Transverse colon (tissue), 4 donors: ENCODE results near the gene TSPAN9. TPM values are rescaled to one million over a fixed set of nuclear protein-coding genes. Genes with fewer than 3 reads are reported as not detected.
A peak's percentile ranks its signal among the peaks of the same experiment; 100 is the strongest.

Experiments
- DNase-seq: peaks from one replicate; pipeline ENCODE4 v3.0.0-alpha.2; 2019
- H3K27ac ChIP-seq, 4 donors: fragments of 200-600 bp; sonication (generic); 2 replicates each; pipeline ENCODE4 v1.5.1; 2016 to 2018; ENCODE audit warnings: inconsistent platforms in 4 of 4
- H3K27me3 ChIP-seq: fragments of 200-600 bp; sonication (generic); 2 replicates; pipeline ENCODE4 v1.5.1; 2017; ENCODE audit warnings: inconsistent platforms
- H3K36me3 ChIP-seq, 4 donors: fragments of 200-600 bp; sonication (generic); 2 replicates each; pipeline ENCODE4 v1.5.1; 2017 to 2019; ENCODE audit warnings: inconsistent platforms in 4 of 4
- H3K4me1 ChIP-seq, 4 donors: fragments of 200-600 bp; sonication (generic); 2 replicates each; pipeline ENCODE4 v1.5.1; 2017 to 2020; ENCODE audit warnings: inconsistent platforms in 4 of 4
- H3K4me3 ChIP-seq, 4 donors: fragments of 200-600 bp; sonication (generic); 1 replicate in 1 of 4; 2 replicates in 3 of 4; pipeline versions ENCODE4 v1.5.1 to v1.6.1; 2017 to 2019; ENCODE audit warnings: inconsistent platforms in 4 of 4
- H3K9me3 ChIP-seq, 2 donors: fragments of 200-600 bp; sonication (generic); 2 replicates each; pipeline ENCODE4 v1.5.1; 2017 to 2019; ENCODE audit warnings: inconsistent platforms in 2 of 2
- CTCF ChIP-seq, 5 experiments: fragments of 200-600 bp in 3 of 5; fragments of 450-650 bp in 2 of 5; sonication (generic) in 3 of 5; IDR thresholded peaks; 1 replicate in 2 of 5; 2 replicates in 3 of 5; pipeline ENCODE4 v1.5.1; 2016 to 2017; ENCODE audit warnings: antibody characterized with exemption in 5 of 5, inconsistent platforms in 3 of 5, mild to moderate bottlenecking in 2 of 5, moderate library complexity in 1 of 5
- EP300 ChIP-seq: sonication (generic); formaldehyde crosslinking; IDR thresholded peaks from one replicate; pipeline ENCODE4 v1.6.1; 2017; ENCODE audit warnings: antibody characterized with exemption, low read depth
- POLR2A ChIP-seq: fragments of 450-650 bp; IDR thresholded peaks from one replicate; pipeline ENCODE4 v1.6.1; 2016; ENCODE audit warnings: antibody characterized with exemption, mild to moderate bottlenecking, moderate library complexity
- POLR2AphosphoS5 ChIP-seq, 3 donors: sonication (generic); formaldehyde crosslinking; IDR thresholded peaks; one replicate each; pipeline ENCODE4 v1.6.1; 2016; ENCODE audit warnings: antibody characterized with exemption in 3 of 3
- WGBS, 2 donors: methylation state at CpG; one replicate each; pipeline ENCODE4 v1.1.5; 2018; ENCODE audit warnings: low coverage in 1 of 2; 5-methylcytosine and 5-hydroxymethylcytosine counted together
- in situ Hi-C, 4 donors: fragments of 200-750 bp; cut with MboI; loops; one replicate each; pipeline versions ENCODE4 v1.15.0 to v1.15.1; 2017; ENCODE audit warnings: low sequenced_read_pairs in 3 of 4, low pct_ligation_motif_present in 1 of 4, low pct_unique_long_range_greater_than_20kb in 1 of 4
- intact Hi-C: fragments of 100-400 bp; cut with DNase I; formaldehyde crosslinking; loops from one replicate; pipeline ENCODE4 v1.15.1; 2023; ENCODE audit warnings: low total_unique reads
- total RNA-seq, 4 donors: library from RNA; depleted of rRNA; stranded (reverse); fragments of >200 nt; gene quantifications; one replicate each; pipeline ENCODE4 v1.1.0, GENCODE V29; 2016

TSPAN9 gene
- total RNA-seq, 4 donors from 2014 or later: 4.2 to 9.3 (median 6.1) TPM

DNA sequence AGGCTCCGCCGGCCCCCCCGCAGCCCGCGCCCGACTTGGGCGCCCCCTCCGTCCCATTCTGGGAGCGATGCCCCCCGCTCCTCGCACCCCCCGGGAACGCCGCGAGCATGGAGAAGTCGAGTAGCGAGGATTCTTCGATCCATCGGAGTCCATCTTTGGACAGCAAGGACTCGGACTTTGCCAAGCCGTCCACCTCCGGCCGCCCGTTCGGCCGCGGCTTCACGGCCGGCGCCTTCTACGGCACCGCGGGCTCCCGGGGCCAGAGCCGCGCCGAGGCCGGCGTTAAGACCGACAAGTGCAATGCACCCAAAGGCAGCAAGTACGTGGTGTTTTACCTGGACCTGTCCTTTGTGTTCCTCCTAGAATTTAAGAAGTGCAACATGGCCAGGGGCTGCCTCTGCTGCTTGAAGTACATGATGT is 123.6 kb downstream of the TSPAN9 start:
- intact Hi-C loops: no loop called here
- DNase-seq: no peak
- TF ChIP-seq POLR2AphosphoS5 (IDR thresholded peaks at IDR 0.05) (no peak), POLR2A (no peak), EP300 (no peak), CTCF (IDR thresholded peaks at IDR 0.05) (no peak)
- no peak overlapping the region for H3K27ac ChIP-seq
- no peaks in the 10 kb centered on the region for H3K9me3 ChIP-seq
- peak overlapping the region in 3 of 4 donors; percentile 24 to 53 (median 40) for H3K4me3 ChIP-seq
- H3K36me3 ChIP-seq: no peaks in the 10 kb centered on the region
- peaks cover 45% of the 10 kb centered on the region for H3K27me3 ChIP-seq
- peaks cover 4 to 24% (median 19%) of the 10 kb centered on the region in 4 donors for H3K4me1 ChIP-seq
- 20% methylated on average over 28 of the region's 41 CpGs; no CpG with 5 or more reads in 1 of the 2 donors for WGBS, 2 donors
- in situ Hi-C loops: no loop called here

DNA sequence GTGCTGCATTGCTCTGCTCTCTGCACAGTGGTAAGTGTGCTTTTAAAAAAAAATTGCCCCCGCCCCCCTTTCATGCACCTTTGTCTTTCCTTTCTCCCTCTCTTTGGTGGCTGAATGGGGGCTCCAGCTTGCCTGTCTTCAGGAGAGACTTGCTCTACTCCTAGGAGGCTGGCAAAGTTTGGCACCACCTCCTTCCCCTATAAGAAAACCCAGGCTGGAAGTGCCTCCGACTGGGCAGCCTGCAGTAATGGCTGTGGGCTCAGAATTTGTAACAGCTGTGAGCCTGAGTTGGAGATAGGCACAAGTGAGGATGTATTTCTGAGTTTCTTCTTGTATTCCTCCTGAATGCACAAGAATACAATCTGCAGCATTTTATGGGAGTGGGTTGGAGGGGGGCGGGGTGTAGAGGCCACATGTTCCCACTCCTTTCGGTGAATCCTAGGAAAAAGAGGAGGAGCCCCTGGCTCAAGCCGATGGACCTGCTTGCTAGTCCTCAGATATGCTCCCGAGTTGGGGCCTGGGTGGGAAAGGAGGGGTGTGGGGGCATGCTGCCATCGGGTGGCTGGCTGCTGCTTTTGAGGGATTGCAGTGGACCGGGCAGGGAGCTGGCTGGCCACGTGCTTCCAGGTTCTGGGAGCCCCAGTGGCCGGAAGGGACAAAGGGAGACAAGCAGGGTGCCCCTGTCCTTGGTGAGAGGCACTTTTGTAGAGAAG is 124.3 kb downstream of the TSPAN9 start:
- Histone ChIP-seq H3K4me1 (peaks cover 4 to 24% (median 19%) of the 10 kb centered on the region in 4 donors), H3K27ac (no peak overlapping the region), H3K4me3 (peak overlapping the region in 1 of 4 donors; percentile 53), H3K36me3 (no peaks in the 10 kb centered on the region), H3K9me3 (no peaks in the 10 kb centered on the region), H3K27me3 (peaks cover 45% of the 10 kb centered on the region)
- WGBS, 2 donors: 61 to 73% methylated on average over 6 to 10 of the region's 10 CpGs
- DNase-seq: no peak
- in situ Hi-C loops: no loop called here
- TF ChIP-seq POLR2A (no peak), CTCF (IDR thresholded peaks at IDR 0.05) (no peak), EP300 (no peak), POLR2AphosphoS5 (IDR thresholded peaks at IDR 0.05) (no peak)
- intact Hi-C loops: no loop called here

- no peak for DNase-seq
- in situ Hi-C loops: no loop called here
- intact Hi-C loops: no loop called here
- H3K4me3 ChIP-seq: no peak overlapping the region
- no peak for TF ChIP-seq CTCF (IDR thresholded peaks at IDR 0.05)
- TF ChIP-seq POLR2A: no peak
- no peak for TF ChIP-seq POLR2AphosphoS5 (IDR thresholded peaks at IDR 0.05)
- no peak for TF ChIP-seq EP300
- peaks cover 45% of the 10 kb centered on the region for H3K27me3 ChIP-seq
- no peaks in the 10 kb centered on the region for H3K36me3 ChIP-seq
- no peak overlapping the region for H3K27ac ChIP-seq
- no peaks in the 10 kb centered on the region for H3K9me3 ChIP-seq
- peaks cover 4 to 24% (median 19%) of the 10 kb centered on the region in 4 donors for H3K4me1 ChIP-seq
- WGBS, 2 donors: 74 to 75% methylated on average over 7 to 11 of the region's 11 CpGs
Observed at GRCh38 chr12:3202096-3202495, 124.9 kb downstream of the TSPAN9 start.

DNA sequence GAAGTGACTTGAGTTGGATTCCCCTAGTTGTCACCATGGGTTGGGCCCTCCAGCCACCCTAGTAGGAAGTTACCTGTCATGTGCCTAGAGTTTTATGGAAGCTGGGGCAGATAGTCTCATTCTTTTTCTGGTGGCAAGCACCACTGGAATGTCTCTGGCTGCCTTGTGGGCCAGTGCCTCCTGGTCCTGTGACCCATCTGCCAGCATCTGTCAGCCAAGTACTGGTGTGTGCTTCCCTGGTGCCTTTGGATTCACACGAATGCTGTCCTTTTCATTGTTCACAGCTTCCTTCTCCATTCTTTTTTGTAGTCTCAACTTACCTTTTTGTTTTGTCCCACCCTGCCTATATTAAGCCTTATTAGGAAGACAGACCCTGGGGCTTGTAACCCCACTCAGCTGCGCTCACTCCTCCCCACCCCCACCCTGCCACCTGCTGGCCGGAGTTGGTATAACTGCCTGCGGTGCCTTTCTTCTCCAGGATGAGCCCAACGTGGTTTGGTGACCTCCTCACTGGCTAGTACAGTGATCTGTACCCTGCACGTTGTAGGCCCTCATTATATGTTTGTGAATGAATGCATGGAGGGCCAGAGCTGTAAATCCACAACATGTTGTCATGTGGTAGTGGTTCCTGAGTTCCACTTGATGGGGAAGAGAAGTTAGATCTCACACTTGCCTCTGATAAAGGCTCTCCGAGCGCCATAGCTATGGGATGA is 125.7 kb downstream of the TSPAN9 start:
- peak; percentile 39 for DNase-seq
- intact Hi-C loops: no loop called here
- no peak overlapping the region for H3K27ac ChIP-seq
- in situ Hi-C loops: no loop called here
- H3K36me3 ChIP-seq: no peaks in the 10 kb centered on the region
- H3K4me1 ChIP-seq: peaks cover 4 to 24% (median 19%) of the 10 kb centered on the region in 4 donors
- no peaks in the 10 kb centered on the region for H3K9me3 ChIP-seq
- no peak overlapping the region for H3K4me3 ChIP-seq
- peak; percentile 87 to 93 (median 91) for TF ChIP-seq CTCF (IDR thresholded peaks at IDR 0.05)
- no peak for TF ChIP-seq POLR2A
- no peak for TF ChIP-seq POLR2AphosphoS5 (IDR thresholded peaks at IDR 0.05)
- no peak for TF ChIP-seq EP300
- H3K27me3 ChIP-seq: peaks cover 45% of the 10 kb centered on the region
- WGBS, 2 donors: 26 to 90% methylated on average over 2 to 8 of the region's 8 CpGs
